Astrocyte of the hippocampus (primary cell): ENCODE measurements around the gene CRYGN.

ENCODE experiments used
- DNase-seq: peaks from one replicate; pipeline ENCODE4 v3.0.0; 2011; ENCODE audit warnings: low read depth, low spot score

CRYGN gene

DNA sequence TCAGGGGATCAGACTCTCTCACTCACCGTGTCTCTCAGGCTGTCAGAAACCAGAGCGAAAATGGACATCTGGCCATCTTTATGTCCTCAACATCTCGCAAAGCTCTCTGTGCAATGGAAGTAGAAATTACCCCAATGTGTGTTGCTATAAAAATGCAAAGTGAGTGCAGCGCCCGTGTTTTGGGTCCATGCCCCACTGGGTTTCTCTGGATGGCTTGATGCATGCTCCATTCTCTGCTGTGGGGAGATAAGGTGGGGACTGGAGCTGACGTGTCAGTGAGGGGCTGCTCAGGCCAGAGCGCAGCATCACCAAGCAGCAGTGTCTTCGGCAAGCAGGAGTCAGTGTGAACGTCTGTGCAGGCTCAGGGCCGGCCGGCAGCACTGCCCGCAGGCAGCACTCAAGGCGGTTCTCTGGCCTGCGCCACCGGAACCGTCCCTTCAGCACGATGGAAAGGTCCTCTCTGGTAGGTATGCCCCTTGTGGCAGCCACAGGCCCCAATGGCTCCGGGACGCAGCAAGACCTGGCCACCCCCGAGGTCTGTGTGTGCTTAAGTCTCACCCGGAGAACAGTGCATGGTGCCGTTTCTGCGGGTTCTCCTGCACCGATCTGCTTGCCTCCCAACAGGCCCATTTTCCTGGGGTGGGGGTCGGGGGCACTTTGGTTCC is 60.3 kb downstream of the CRYGN start:
- DNase-seq, result no peak

DNA sequence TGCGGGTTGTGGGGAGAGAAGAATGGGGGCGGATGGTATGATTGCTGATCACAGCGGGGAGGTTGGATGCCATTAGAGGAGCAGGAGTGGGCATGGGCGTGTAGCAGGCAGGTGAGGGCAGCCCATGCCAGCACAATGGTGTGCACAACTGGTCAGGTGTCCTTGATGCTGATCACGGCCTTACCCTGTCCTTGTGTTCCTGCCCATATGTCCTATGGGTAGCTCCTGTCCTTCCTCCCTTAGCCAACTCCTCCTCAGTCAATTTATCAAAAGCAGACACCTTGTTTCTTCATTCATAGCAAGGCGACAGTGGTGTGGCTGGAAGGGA is 60.8 kb downstream of the CRYGN start:
- no peak for DNase-seq
